IMR-90 (cell line): Measurements from ENCODE around the gene CYYR1. TPM values are rescaled to one million over a fixed set of nuclear protein-coding genes. Genes with fewer than 3 reads are reported as not detected.

Experiments used
- ATAC-seq: fragments of 200-7000 bp; cut with Tn5 transposase; 2 replicates; pipeline ENCODE4 v1.9.1; 2020; ENCODE audit warnings: low read depth, mild to moderate bottlenecking, moderate library complexity
- BruUV-seq: library from RNA; stranded (reverse); fragments of 400-500 nt; replicated peaks from 2 replicates; lab custom pipeline; 2021; lab: Mats Ljungman, UMichigan
- CTCF ChIA-PET: fragments of 300-600 bp; formaldehyde crosslinking; extraction: SDS; loops from one replicate; lab custom pipeline; 2021; ENCODE audit warnings: antibody characterized with exemption; lab: Yijun Ruan, JAX
- POLR2A ChIA-PET: fragments of 300-600 bp; sonication (Branson Sonifier 250); formaldehyde crosslinking; loops from one replicate; lab custom pipeline; 2022; ENCODE audit warnings: antibody characterized with exemption; ENCODE audit not compliant: unreplicated experiment; lab: Charles Lee
- DNase-seq: peaks from one replicate; pipeline ENCODE4 v3.0.0; 2013
- H2AFZ ChIP-seq: replicated peaks from 2 replicates; pipeline ENCODE3; 2013; ENCODE audit warnings: low read length, mild to moderate bottlenecking; ENCODE audit not compliant: poor library complexity
- H2AK5ac ChIP-seq: 2 replicates; pipeline ENCODE4 v1.6.1; 2013; ENCODE audit warnings: low read depth, low read length, inconsistent platforms
- H2AK9ac ChIP-seq: replicated peaks from 2 replicates; pipeline ENCODE3; 2013; ENCODE audit warnings: mild to moderate bottlenecking, low read depth, low read length, moderate library complexity; ENCODE audit not compliant: poor library complexity
- H2BK120ac ChIP-seq: 2 replicates; pipeline ENCODE4 v1.6.1; 2013; ENCODE audit warnings: low read depth, low read length, inconsistent platforms
- H2BK15ac ChIP-seq: 3 replicates; pipeline ENCODE4 v1.6.1; 2013; ENCODE audit warnings: low read depth, low read length, inconsistent platforms
- H2BK20ac ChIP-seq: 2 replicates; pipeline ENCODE4 v1.6.1; 2013; ENCODE audit warnings: low read depth, mild to moderate bottlenecking, inconsistent platforms, low read length, moderate library complexity
- H2BK5ac ChIP-seq: 2 replicates; pipeline ENCODE4 v1.6.1; 2013; ENCODE audit warnings: mild to moderate bottlenecking, low read depth, low read length, inconsistent platforms; ENCODE audit not compliant: poor library complexity, severe bottlenecking
- H3K14ac ChIP-seq: replicated peaks from 2 replicates; pipeline ENCODE4 v1.6.1; 2013; ENCODE audit warnings: low read depth, low read length, inconsistent platforms
- H3K18ac ChIP-seq: 2 replicates; pipeline ENCODE4 v1.6.1; 2013; ENCODE audit warnings: low read depth, low read length, control low read depth
- H3K23ac ChIP-seq: 2 replicates; pipeline ENCODE4 v1.6.1; 2013; ENCODE audit warnings: low read depth, low read length, inconsistent platforms
- H3K27ac ChIP-seq: 2 replicates; pipeline ENCODE4 v1.5.1; 2013; ENCODE audit warnings: mild to moderate bottlenecking, control low read depth, low read length; ENCODE audit not compliant: insufficient read depth
- H3K27me3 ChIP-seq: 2 replicates; pipeline ENCODE4 v1.6.1; 2013; ENCODE audit warnings: low read length; ENCODE audit not compliant: control insufficient read depth, insufficient read depth
- H3K36me3 ChIP-seq: 2 replicates; pipeline ENCODE4 v1.6.1; 2013; ENCODE audit warnings: low read length, mixed read lengths; ENCODE audit not compliant: control insufficient read depth, insufficient read depth
- H3K4ac ChIP-seq: 2 replicates; pipeline ENCODE4 v1.6.1; 2013; ENCODE audit warnings: low read depth, low read length, inconsistent platforms
- H3K4me1 ChIP-seq: 2 replicates; pipeline ENCODE4 v1.6.1; 2013; ENCODE audit warnings: low read length, mixed read lengths; ENCODE audit not compliant: control insufficient read depth, insufficient read depth
- H3K4me2 ChIP-seq: 2 replicates; pipeline ENCODE4 v1.6.1; 2013; ENCODE audit warnings: low read depth, mild to moderate bottlenecking, control low read depth, low read length, moderate library complexity
- H3K4me3 ChIP-seq: 2 replicates; pipeline ENCODE4 v1.5.1; 2013; ENCODE audit warnings: low read depth, mild to moderate bottlenecking, control low read depth, low read length, moderate library complexity; ENCODE audit not compliant: insufficient read depth
- H3K56ac ChIP-seq: 2 replicates; pipeline ENCODE4 v1.6.1; 2013; ENCODE audit warnings: low read length, inconsistent platforms; ENCODE audit not compliant: insufficient read depth; ENCODE audit errors: extremely low read depth
- H3K79me1 ChIP-seq, 2 experiments: 2 replicates each; pipeline ENCODE4 v1.6.1; 2013; ENCODE audit warnings: low read length in 2 of 2, inconsistent platforms in 1 of 2, low read depth in 1 of 2
- H3K9ac ChIP-seq: 2 replicates; pipeline ENCODE4 v1.6.1; 2013; ENCODE audit warnings: low read depth, low read length, control low read depth
- H3K9me1 ChIP-seq: 2 replicates; pipeline ENCODE4 v1.6.1; 2013; ENCODE audit warnings: low read length, inconsistent platforms; ENCODE audit not compliant: insufficient read depth
- H3K9me3 ChIP-seq: 2 replicates; pipeline ENCODE4 v1.6.1; 2013; ENCODE audit warnings: low read length; ENCODE audit not compliant: control insufficient read depth, insufficient read depth
- H4K20me1 ChIP-seq: 2 replicates; pipeline ENCODE4 v1.6.1; 2013; ENCODE audit warnings: low read length, inconsistent platforms; ENCODE audit not compliant: insufficient read depth
- H4K5ac ChIP-seq: 2 replicates; pipeline ENCODE4 v1.6.1; 2013; ENCODE audit warnings: mild to moderate bottlenecking, low read depth, low read length, control low read depth
- H4K8ac ChIP-seq, 2 experiments: 2 replicates each; pipeline ENCODE4 v1.6.1; 2013; ENCODE audit warnings: low read depth in 2 of 2, low read length in 2 of 2, control low read depth in 1 of 2, inconsistent platforms in 1 of 2
- H4K91ac ChIP-seq: 2 replicates; pipeline ENCODE4 v1.6.1; 2013; ENCODE audit warnings: low read depth, low read length, inconsistent platforms; ENCODE audit not compliant: insufficient read depth
- ELK1 ChIP-seq: fragments of 150-350 bp; IDR thresholded peaks from 2 replicates; pipeline ENCODE4 v1.6.1; 2016; ENCODE audit warnings: low read depth, mild to moderate bottlenecking, low read length, moderate library complexity, borderline replicate concordance
- MXI1 ChIP-seq: IDR thresholded peaks from 2 replicates; pipeline ENCODE4 v1.6.1; 2012; ENCODE audit warnings: low read depth, mild to moderate bottlenecking, low read length, moderate library complexity, borderline replicate concordance
- RCOR1 ChIP-seq: IDR thresholded peaks from 2 replicates; pipeline ENCODE4 v1.6.1; 2012; ENCODE audit warnings: mild to moderate bottlenecking, low read length, improper control_type of control experiment; ENCODE audit not compliant: insufficient replicate concordance
- WGBS, 2 experiments: methylation state at CpG; one replicate each; pipeline versions ENCODE4 v1.1.5 to v1.1.7; 2013; ENCODE audit warnings: missing lambda C conversion rate in 2 of 2; ENCODE audit not compliant: insufficient read length in 1 of 2; ENCODE audit errors: extremely low coverage in 2 of 2; 5-methylcytosine and 5-hydroxymethylcytosine counted together
- dilution Hi-C: fragments of 300-500 bp; cut with HindIII; formaldehyde crosslinking; loops from one replicate; pipeline ENCODE4 v1.14.3; 2018; ENCODE audit warnings: low sequenced_read_pairs; ENCODE audit not compliant: unreplicated experiment
- in situ Hi-C: fragments of 300-500 bp; cut with MboI; formaldehyde crosslinking; loops from 3 replicates; pipeline ENCODE4 v1.14.3; 2019; ENCODE audit warnings: low sequenced_read_pairs, inconsistent platforms, mixed read lengths
- intact Hi-C: fragments of 100-400 bp; cut with micrococcal nuclease; formaldehyde crosslinking; loops from 2 replicates; pipeline ENCODE4 v1.10.0; 2022
- polyA plus RNA-seq, 3 experiments: library from polyadenylated mRNA; depleted of rRNA; stranded (reverse); fragments of >200 nt; gene quantifications; 2 replicates each; pipeline ENCODE4 v1.2.3, GENCODE V29; 2012; ENCODE audit warnings: low replicate concordance in 1 of 3
- total RNA-seq: library from RNA; depleted of rRNA; stranded (reverse); fragments of >200 nt; gene quantifications from 2 replicates; pipeline ENCODE4 v1.2.3, GENCODE V29; 2012

The CYYR1 gene
- total and polyA plus RNA-seq, 2 of the 4 experiments (the other 2 are of a cell fraction) = not detected

- CTCF ChIA-PET = no interaction called here
- TF ChIP-seq RCOR1 (no peak), ELK1 (no peak), MXI1 (no peak)
- H3K36me3 ChIP-seq = no peaks in the 10 kb centered on the region
- in situ Hi-C loops (no loop called here), intact Hi-C loops (no loop called here), dilution Hi-C loops (no loop called here)
- H4K5ac ChIP-seq = no peak overlapping the region
- H2AK5ac ChIP-seq = no peak overlapping the region
- H2BK15ac ChIP-seq = no peak overlapping the region
- no peak overlapping the region for H3K14ac ChIP-seq
- H3K23ac ChIP-seq = no peak overlapping the region
- H3K4me2 ChIP-seq = no peak overlapping the region
- no peak overlapping the region for H2BK120ac ChIP-seq
- H2BK20ac ChIP-seq = no peak overlapping the region
- no peaks in the 10 kb centered on the region for H3K27me3 ChIP-seq
- ATAC-seq (no peak), DNase-seq (no peak)
- no peak overlapping the region for H3K9ac ChIP-seq
- H3K9me1 ChIP-seq = no peaks in the 10 kb centered on the region
- no peak overlapping the region for H4K91ac ChIP-seq
- H3K4me1 ChIP-seq = no peaks in the 10 kb centered on the region
- no peak overlapping the region for H3K18ac ChIP-seq
- no peak overlapping the region for H2AK9ac ChIP-seq
- POLR2A ChIA-PET = no interaction called here
- H2BK5ac ChIP-seq = no peak overlapping the region
- WGBS, 2 experiments = no CpG with 5 or more reads among the region's 2 CpGs
- no TSS peak for BruUV-seq
- H3K4ac ChIP-seq = no peak overlapping the region
- no peaks in the 10 kb centered on the region for H3K79me1 ChIP-seq
- H3K9me3 ChIP-seq = no peaks in the 10 kb centered on the region
- no peak overlapping the region for H3K27ac ChIP-seq
- no peak overlapping the region for H4K8ac ChIP-seq
- no peaks in the 10 kb centered on the region for H4K20me1 ChIP-seq
- no peak overlapping the region for H3K4me3 ChIP-seq
- no peak overlapping the region for H2AFZ ChIP-seq
- no peak overlapping the region for H3K56ac ChIP-seq
These were observed 40.9 kb downstream of the CYYR1 start for GRCh38 chr21:26532208-26532607.
